Measurements from ENCODE around the gene LRRN4. TPM values are rescaled to one million over a fixed set of nuclear protein-coding genes. Genes with fewer than 3 reads are reported as not detected.

LRRN4 gene
- total and polyA plus RNA-seq, 9 donors, result 0.15 to 72.5 (median 0.56) TPM

- no peak overlapping the region for H3K27ac ChIP-seq
- no peak overlapping the region for H3K4me3 ChIP-seq
- intact Hi-C loops (cut with DNase I), result no loop called here
- whole genome bisulfite sequencing, 3 donors, result 92 to 94% (median 93%) methylated on average over 9 of the region's 9 CpGs
- H3K27me3 ChIP-seq, result no peaks in the 10 kb centered on the region
- no peak for TF ChIP-seq POLR2A (IDR thresholded peaks at IDR 0.05)
- no peak for TF ChIP-seq EP300 (IDR thresholded peaks at IDR 0.05)
- TF ChIP-seq CTCF (IDR thresholded peaks at IDR 0.05), result no peak
- no peak for DNase-seq
- H3K36me3 ChIP-seq, result no peaks in the 10 kb centered on the region
- no peaks in the 10 kb centered on the region for H3K4me1 ChIP-seq (ENCODE audit: insufficient read depth)
- no peaks in the 10 kb centered on the region for H3K9me3 ChIP-seq
These were observed 54.1 kb downstream of the LRRN4 start for GRCh38 chr20:5999783-6000182.

- Histone ChIP-seq H3K27ac (no peak overlapping the region), H3K36me3 (no peaks in the 10 kb centered on the region), H3K27me3 (no peaks in the 10 kb centered on the region), H3K4me1 (ENCODE audit: insufficient read depth) (no peaks in the 10 kb centered on the region), H3K4me3 (no peak overlapping the region), H3K9me3 (no peaks in the 10 kb centered on the region)
- DNase-seq, result no peak
- 91 to 100% (median 97%) methylated on average over 1 of the region's 1 CpG for WGBS, 3 donors
- TF ChIP-seq EP300 (IDR thresholded peaks at IDR 0.05) (no peak), POLR2A (IDR thresholded peaks at IDR 0.05) (no peak), CTCF (IDR thresholded peaks at IDR 0.05) (no peak)
- intact Hi-C loops (cut with DNase I), result no loop called here
These were observed 57.1 kb downstream of the LRRN4 start for GRCh38 chr20:5996765-5997164.

GRCh38 chr20:5991623-5992441 lies 62.0 kb downstream of the LRRN4 start:
- 72 to 84% (median 83%) methylated on average over 2 of the region's 2 CpGs for WGBS, 3 donors
- Histone ChIP-seq H3K4me3 (no peak overlapping the region), H3K4me1 (ENCODE audit: insufficient read depth) (no peaks in the 10 kb centered on the region), H3K27me3 (no peaks in the 10 kb centered on the region), H3K36me3 (no peaks in the 10 kb centered on the region), H3K27ac (no peak overlapping the region), H3K9me3 (no peaks in the 10 kb centered on the region)
- intact Hi-C loops (cut with DNase I), result no loop called here
- no peak for TF ChIP-seq EP300 (IDR thresholded peaks at IDR 0.05)
- no peak for TF ChIP-seq POLR2A (IDR thresholded peaks at IDR 0.05)
- TF ChIP-seq CTCF (IDR thresholded peaks at IDR 0.05), result no peak
- DNase-seq, result no peak

GRCh38 chr20:5990946-5991345 lies 62.9 kb downstream of the LRRN4 start:
- H3K4me1 ChIP-seq (ENCODE audit: insufficient read depth), result no peaks in the 10 kb centered on the region
- H3K4me3 ChIP-seq, result no peak overlapping the region
- no peaks in the 10 kb centered on the region for H3K36me3 ChIP-seq
- 93 to 96% (median 95%) methylated on average over 3 of the region's 3 CpGs for WGBS, 3 donors
- DNase-seq, result no peak
- no peaks in the 10 kb centered on the region for H3K9me3 ChIP-seq
- intact Hi-C loops (cut with DNase I), result no loop called here
- TF ChIP-seq POLR2A (IDR thresholded peaks at IDR 0.05) (no peak), CTCF (IDR thresholded peaks at IDR 0.05) (no peak), EP300 (IDR thresholded peaks at IDR 0.05) (no peak)
- no peak overlapping the region for H3K27ac ChIP-seq
- no peaks in the 10 kb centered on the region for H3K27me3 ChIP-seq

Small RNA genes lying within 50 kb of the gene (small RNA-seq; reads per million reads assigned to genes)
- gene RN7SL498P, result not detected

Other genes with a start within 250 kb of the LRRN4 start
- 10 to 100 TPM in 2 of 7 donors, 1 to 10 TPM in 5; 2.0 to 27.9 (median 6.3) TPM for gene CHGB, start 142.6 kb downstream of the LRRN4 start, total RNA-seq
- 10 to 100 TPM in 1 of 2 donors, 1 to 10 TPM in 1; 5.5 to 34.1 TPM for gene CHGB, start 142.6 kb downstream of the LRRN4 start, polyA plus RNA-seq
- 10 to 100 TPM in 5 of 7 donors, 1 to 10 TPM in 2; 5.8 to 19.3 (median 11.5) TPM for gene TRMT6, start 103.5 kb downstream of the LRRN4 start, total RNA-seq
- 10 to 100 TPM in 1 of 2 donors, 1 to 10 TPM in 1; 6.6 to 12.5 TPM for gene TRMT6, start 103.5 kb downstream of the LRRN4 start, polyA plus RNA-seq
- gene MCM8, start 103.4 kb downstream of the LRRN4 start, total RNA-seq, result 1 to 10 TPM; 2.3 to 4.9 (median 4.3) TPM
- gene MCM8, start 103.4 kb downstream of the LRRN4 start, polyA plus RNA-seq, result 1 to 10 TPM; 2.4 to 3.5 TPM
- gene CRLS1, start 47.9 kb downstream of the LRRN4 start, total RNA-seq, result 100 to 1,000 TPM in 1 of 7 donors, 10 to 100 TPM in 6; 29.7 to 109 (median 37.2) TPM
- gene CRLS1, start 47.9 kb downstream of the LRRN4 start, polyA plus RNA-seq, result 10 to 100 TPM; 33.4 to 35.2 TPM
- 10 to 100 TPM in 1 of 7 donors, 1 to 10 TPM in 6; 1.1 to 10.4 (median 5.9) TPM for gene FERMT1, start 69.0 kb upstream of the LRRN4 start, total RNA-seq
- 1 to 10 TPM; 2.2 to 4.7 TPM for gene FERMT1, start 69.0 kb upstream of the LRRN4 start, polyA plus RNA-seq

Measured in ovary (tissue), 9 donors.